Activated CD4-positive, alpha-beta T cell treated with anti-CD3 and anti-CD28 coated beads for 36 hours (primary cell): ENCODE measurements around the gene CCDC174. TPM values are rescaled to one million over a fixed set of nuclear protein-coding genes. Genes with fewer than 3 reads are reported as not detected.
"Not testable (repeated sequence)": the region's sequence is repeated elsewhere in the genome, so short reads cannot be mapped to it uniquely, and the experiment has no call there.

Experiments
- ATAC-seq: fragments of 200-7000 bp; cut with Tn5 transposase; one replicate; pipeline ENCODE4 v1.10.0; 2021; ENCODE audit warnings: mild to moderate bottlenecking, moderate library complexity
- CTCF ChIA-PET: fragments of 350-600 bp; sonication (Branson Sonifier 250); formaldehyde crosslinking; loops from one replicate; lab custom pipeline; 2021; ENCODE audit warnings: antibody characterized with exemption; lab: Charles Lee
- POLR2A ChIA-PET: fragments of 350-600 bp; sonication (Branson Sonifier 250); formaldehyde crosslinking; loops from one replicate; lab custom pipeline; 2021; ENCODE audit warnings: antibody characterized with exemption, inconsistent platforms; lab: Charles Lee
- DNase-seq: peaks from one replicate; pipeline ENCODE4 v3.0.0-alpha.2; 2020
- H3K27ac Mint-ChIP-seq: one replicate; pipeline ENCODE4 v1.8.0; 2021; ENCODE audit warnings: mixed read lengths
- H3K27me3 Mint-ChIP-seq: one replicate; pipeline ENCODE4 v1.8.0; 2021; ENCODE audit warnings: mixed read lengths
- H3K36me3 Mint-ChIP-seq: one replicate; pipeline ENCODE4 v1.8.0; 2021; ENCODE audit warnings: low read depth, mixed read lengths
- H3K4me1 Mint-ChIP-seq: one replicate; pipeline ENCODE4 v1.8.0; 2021; ENCODE audit warnings: mixed read lengths
- H3K4me3 Mint-ChIP-seq: one replicate; pipeline ENCODE4 v1.8.0; 2021; ENCODE audit warnings: mild to moderate bottlenecking, moderate library complexity, mixed read lengths
- H3K9me3 Mint-ChIP-seq: one replicate; pipeline ENCODE4 v1.8.0; 2021; ENCODE audit warnings: low read depth, mixed read lengths
- intact Hi-C, 2 experiments: fragments of 100-400 bp; cut with DNase I in 1 of 2; cut with micrococcal nuclease in 1 of 2; formaldehyde crosslinking; loops; one replicate each; pipeline versions ENCODE4 v1.14.2 to v1.15.1; 2022 to 2024; cut with DNase I, micrococcal nuclease
- total RNA-seq, 2 experiments: library from RNA; stranded (reverse); gene quantifications; one replicate each; pipeline ENCODE4 v1.2.3, GENCODE V29; 2021

The CCDC174 gene
- total RNA-seq: 10 to 100 TPM; 16.2 to 18.2 TPM

DNA sequence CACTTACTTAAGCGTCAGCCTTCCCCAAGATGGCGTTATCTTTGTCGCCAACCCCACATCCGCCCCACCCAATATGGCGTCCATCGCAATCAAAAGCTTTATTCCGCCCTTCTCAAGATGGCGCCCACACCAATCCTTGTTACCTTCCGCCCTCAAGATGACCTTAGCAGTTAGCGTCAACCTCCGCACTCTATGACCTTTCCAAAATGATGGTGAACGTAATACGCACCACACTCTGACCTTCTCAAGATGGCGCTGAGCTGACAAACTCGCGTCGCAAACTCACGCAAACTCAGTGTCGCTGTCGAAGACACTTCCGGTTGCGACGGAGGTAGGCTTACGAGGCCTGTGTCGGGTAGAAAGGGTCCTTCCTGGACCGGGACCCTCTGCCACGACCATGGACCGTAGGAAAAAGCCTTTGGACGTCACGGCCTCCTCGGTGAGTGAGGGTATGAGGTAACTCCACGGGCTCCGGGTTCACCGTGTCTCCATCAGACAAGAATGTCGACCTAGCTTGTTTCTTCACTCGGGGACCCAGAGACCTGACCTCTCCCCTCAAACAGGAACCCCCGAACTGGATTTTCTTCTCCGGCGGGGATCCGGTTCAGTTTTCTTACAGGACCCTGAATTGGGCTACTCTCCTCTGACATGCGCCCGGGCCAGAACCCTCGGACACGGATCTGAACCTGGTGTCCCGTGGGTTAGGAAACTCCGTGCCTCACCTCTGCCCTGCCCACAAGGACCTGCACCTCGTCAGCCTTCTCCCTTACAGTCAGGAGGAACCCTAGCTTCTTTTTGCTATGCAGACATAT lies at the start of gene CCDC174:
CCDC174 (plus strand) TSS at position 323 of the 812 bp plus-strand sequence; CDS start at position 398, 75 bp downstream.
- Mint-ChIP-seq H3K27ac (peak within 1 kb of the TSS; percentile 96), H3K4me1 (peaks cover 40% of the 10 kb centered on the region), H3K4me3 (peak within 1 kb of the TSS; percentile 93), H3K27me3 (no peaks in the 10 kb centered on the region), H3K9me3 (no peaks in the 10 kb centered on the region), H3K36me3 (peaks cover 22% of the 10 kb centered on the region)
- DNase-seq: peak; percentile 95
- ChIA-PET CTCF (interaction anchor here (0.7 to 1.7 kb wide), 2 partner anchors 110 to 270 kb away, joined by 5 read pairs; no protein-coding TSS in a partner anchor), POLR2A (interaction anchor here (0.5 to 1.2 kb wide), 7 partner anchors 10 to 710 kb away, joined by 3 to 6 read pairs (median 4); partner anchors contain the start of genes LSM3 and XPC)
- intact Hi-C loops: loop anchor here (1.0 to 10.0 kb wide), 11 partner anchors 219 to 1613 kb away; partner anchors contain the start of genes LSM3 (in 2 of the 2), NR2C2 (in 2 of the 2), XPC (in 2 of the 2) and CAPN7 (in 1 of the 2)
- ATAC-seq: peak; percentile 99

DNA sequence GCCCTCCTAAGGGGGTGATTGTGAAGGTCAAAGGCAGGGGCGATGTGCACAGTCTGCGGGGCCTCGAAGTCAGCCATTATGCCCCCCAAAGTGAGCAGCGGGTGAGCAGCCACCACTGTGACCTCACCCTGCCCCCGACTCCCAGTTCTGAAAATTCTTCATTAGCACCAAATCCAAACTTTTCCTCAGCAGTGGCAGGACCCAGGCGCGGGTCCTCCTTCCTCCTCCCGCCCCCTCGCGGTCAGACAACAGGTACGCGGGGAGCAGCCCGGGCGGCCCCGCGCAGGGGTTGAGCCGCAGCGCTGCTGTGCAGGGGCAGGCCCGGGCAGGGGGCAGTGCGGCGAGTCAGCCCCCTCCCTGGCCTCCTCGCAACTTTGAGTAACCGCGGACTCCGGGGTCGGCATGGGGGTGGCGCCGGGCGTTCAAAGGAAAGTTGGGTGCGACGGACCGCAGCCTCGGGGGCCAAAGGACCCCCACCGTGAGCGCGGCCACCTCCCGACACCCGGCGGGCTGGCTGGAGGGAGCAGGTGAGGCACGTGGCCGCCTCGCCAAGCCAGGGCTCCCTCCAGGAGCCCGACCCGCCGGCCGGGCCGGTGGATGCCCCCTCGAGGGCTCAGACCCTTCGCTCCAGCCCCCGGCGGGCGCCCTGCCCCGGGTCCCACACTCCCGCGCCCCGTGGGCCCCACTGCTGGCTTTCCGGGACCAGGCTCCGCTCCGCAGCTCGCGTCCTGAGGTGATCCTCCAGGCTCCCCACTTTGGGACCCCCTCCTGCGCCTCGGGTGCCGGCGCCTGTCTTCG lies 49.4 kb upstream of the CCDC174 start:
- H3K4me1 Mint-ChIP-seq: no peaks in the 10 kb centered on the region
- peaks cover 9% of the 10 kb centered on the region for H3K9me3 Mint-ChIP-seq
- H3K36me3 Mint-ChIP-seq: no peaks in the 10 kb centered on the region
- H3K4me3 Mint-ChIP-seq: no peak overlapping the region
- DNase-seq (no peak), ATAC-seq (no peak)
- CTCF ChIA-PET: no interaction called here
- intact Hi-C loops: no loop called here
- H3K27me3 Mint-ChIP-seq: peaks cover 57% of the 10 kb centered on the region
- POLR2A ChIA-PET: no interaction called here
- H3K27ac Mint-ChIP-seq: no peak overlapping the region

DNA sequence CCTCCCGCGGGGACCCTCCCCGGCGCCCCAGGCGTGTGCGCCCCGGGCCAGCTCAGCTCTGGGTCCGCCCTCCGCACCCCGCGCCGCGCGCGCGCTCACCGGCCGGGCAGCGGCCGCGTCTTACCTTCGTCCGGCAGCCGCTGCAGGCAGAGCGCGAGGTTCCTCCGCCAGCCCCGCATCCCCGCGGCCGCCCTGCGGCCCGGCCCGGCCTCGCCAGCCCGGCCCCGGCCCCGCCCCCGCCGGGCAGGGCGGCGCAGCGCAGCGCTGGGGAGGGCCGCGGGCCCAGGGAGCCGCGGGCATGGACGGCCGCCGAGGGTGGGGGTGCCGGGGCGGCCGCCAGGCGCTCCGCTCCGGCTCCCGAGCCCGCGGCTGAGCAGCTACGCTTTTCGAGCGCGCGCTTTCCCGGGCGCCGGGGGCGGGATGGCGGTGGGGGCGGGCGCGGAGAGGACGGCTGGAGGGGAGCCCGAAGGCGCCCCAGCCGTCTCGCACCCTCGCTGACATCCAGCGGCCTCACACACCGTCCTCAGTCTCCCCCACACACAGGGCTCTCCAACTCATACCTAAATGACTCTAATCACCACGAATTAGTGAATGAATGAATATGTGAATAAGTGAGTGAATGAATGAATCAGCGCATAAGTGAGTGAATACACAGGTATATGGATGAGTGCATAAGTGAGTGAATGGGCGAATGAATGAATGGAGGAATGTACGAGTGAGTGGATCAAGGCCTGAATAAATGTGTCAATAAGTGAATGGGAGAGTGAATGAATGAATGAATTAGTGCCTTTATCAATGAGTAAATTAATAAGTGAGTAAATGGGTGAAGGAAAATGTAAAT lies 48.5 kb upstream of the CCDC174 start:
- Mint-ChIP-seq H3K27ac (no peak overlapping the region), H3K27me3 (peaks cover 61% of the 10 kb centered on the region), H3K36me3 (no peaks in the 10 kb centered on the region), H3K4me3 (no peak overlapping the region), H3K4me1 (no peaks in the 10 kb centered on the region), H3K9me3 (peaks cover 9% of the 10 kb centered on the region)
- ATAC-seq (peak; percentile 39), DNase-seq (no peak)
- ChIA-PET POLR2A (no interaction called here), CTCF (no interaction called here)
- intact Hi-C loops: no loop called here

DNA sequence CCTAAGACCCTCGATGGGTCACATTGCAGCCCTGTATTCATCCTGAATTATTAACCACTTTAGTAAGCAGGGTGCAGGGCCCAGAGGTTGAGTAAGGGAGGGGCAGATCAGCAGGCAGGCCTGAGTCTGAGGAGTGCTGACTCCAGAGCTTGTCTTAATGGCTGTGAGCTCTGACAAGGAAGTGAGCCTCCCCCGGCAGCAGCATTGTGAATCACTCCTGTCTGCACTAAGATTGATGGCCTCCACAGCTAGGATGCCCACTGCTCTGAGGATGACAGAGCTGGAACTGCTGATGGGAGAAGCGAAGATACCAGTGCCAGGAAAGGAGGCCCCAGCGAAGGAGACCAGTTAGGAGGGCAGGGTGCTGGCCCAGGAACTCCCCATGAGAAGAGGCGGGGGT lies 46.5 kb upstream of the CCDC174 start:
- ChIA-PET POLR2A (no interaction called here), CTCF (no interaction called here)
- Mint-ChIP-seq H3K27me3 (peaks cover 50% of the 10 kb centered on the region), H3K27ac (no peak overlapping the region), H3K4me3 (no peak overlapping the region), H3K36me3 (no peaks in the 10 kb centered on the region), H3K4me1 (no peaks in the 10 kb centered on the region), H3K9me3 (peaks cover 2% of the 10 kb centered on the region)
- ATAC-seq: no peak
- intact Hi-C loops: no loop called here
- DNase-seq: no peak

DNA sequence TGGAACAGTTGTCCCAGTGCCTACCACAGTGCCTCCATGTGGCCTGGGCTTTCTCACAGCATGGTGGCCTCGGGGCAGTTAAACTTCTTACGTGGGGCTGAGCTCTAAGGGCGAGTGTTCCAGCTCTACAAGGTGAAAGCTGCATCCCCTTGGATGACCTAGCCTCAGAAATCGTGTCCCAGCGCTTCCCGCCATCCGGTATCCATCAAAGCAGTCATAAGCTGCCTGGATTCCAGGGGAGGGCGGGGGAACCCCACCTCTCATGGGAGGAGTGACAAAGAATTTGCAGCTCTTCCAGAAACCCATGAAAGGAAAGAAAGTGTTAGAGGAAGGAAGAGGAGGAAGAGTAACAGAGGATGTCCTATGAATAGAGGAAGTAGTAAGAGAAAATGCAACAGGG lies 45.8 kb upstream of the CCDC174 start:
- Mint-ChIP-seq H3K4me1 (no peaks in the 10 kb centered on the region), H3K27ac (no peak overlapping the region), H3K9me3 (peaks cover 2% of the 10 kb centered on the region), H3K4me3 (no peak overlapping the region), H3K36me3 (no peaks in the 10 kb centered on the region), H3K27me3 (peaks cover 49% of the 10 kb centered on the region)
- DNase-seq (no peak), ATAC-seq (no peak)
- ChIA-PET POLR2A (no interaction called here), CTCF (interaction anchor here (0.6 to 0.8 kb wide), 2 partner anchors 318 to 748 kb away, joined by 3 read pairs; no protein-coding TSS in a partner anchor)
- intact Hi-C loops: no loop called here

DNA sequence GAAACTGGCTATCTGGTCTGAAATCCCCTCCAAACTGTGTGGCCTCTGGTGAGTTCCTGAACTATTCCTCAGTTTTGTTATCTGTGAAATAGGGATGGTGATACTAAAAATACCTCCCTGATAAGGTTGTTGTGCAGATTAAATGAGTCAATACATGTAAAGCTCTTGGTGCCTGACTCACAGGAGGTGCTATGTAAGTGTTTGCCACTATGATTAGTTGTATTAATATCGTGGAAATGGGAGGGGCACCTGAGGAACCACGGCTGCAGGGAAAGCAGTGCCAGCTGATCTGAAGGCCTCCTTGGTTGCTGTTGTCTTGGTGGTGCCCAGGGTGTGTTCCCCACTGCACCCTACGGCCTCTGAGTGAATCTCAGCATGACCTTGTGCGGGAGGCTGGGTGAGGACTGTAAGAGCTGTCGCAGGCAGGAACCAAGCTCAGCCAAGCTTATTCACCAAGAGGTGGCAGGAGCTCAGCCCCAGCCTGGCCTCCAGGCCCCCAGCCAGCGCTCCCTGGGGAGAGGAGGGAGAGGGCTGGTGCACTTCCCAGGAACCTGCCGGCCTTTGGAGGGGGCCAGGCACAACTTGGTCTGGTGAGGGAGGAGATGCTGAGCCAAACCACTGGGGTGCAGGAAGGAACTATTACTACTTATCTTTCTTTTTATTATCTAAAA lies 44.8 kb upstream of the CCDC174 start:
- Mint-ChIP-seq H3K27me3 (peaks cover 39% of the 10 kb centered on the region), H3K27ac (no peak overlapping the region), H3K36me3 (no peaks in the 10 kb centered on the region), H3K4me3 (no peak overlapping the region), H3K9me3 (peaks cover 2% of the 10 kb centered on the region), H3K4me1 (no peaks in the 10 kb centered on the region)
- intact Hi-C loops: no loop called here
- ATAC-seq (no peak), DNase-seq (no peak)
- ChIA-PET POLR2A (no interaction called here), CTCF (interaction anchor here (1.0 to 1.3 kb wide), 2 partner anchors 18 to 21 kb away, joined by 3 to 4 read pairs; no protein-coding TSS in a partner anchor)

DNA sequence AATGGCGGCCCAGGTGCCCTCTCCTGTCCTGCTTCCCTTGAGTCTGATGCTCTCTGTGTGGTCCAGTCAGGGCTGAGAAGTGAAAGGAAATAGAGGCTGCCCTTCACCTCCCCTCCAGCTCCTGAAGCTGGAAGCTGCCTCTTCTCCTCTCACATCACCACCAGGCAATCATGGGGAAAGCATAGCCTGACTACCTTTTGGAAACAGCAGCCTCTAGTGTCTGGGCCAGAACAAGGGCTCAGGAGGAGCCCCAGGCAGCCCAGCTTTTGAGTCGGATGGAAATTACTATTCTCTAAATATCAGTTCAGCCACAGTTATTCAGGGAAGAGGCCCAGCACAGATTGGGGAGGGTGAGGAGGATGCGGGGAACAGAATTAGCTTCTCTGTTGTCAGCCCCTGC lies 43.3 kb upstream of the CCDC174 start:
- Mint-ChIP-seq H3K4me1 (no peaks in the 10 kb centered on the region), H3K27ac (no peak overlapping the region), H3K27me3 (peaks cover 39% of the 10 kb centered on the region), H3K36me3 (no peaks in the 10 kb centered on the region), H3K9me3 (peaks cover under 1% of the 10 kb centered on the region), H3K4me3 (no peak overlapping the region)
- ChIA-PET CTCF (interaction anchor here (0.6 kb wide), 1 partner anchor 107 kb away, joined by 3 read pairs; no protein-coding TSS in a partner anchor), POLR2A (no interaction called here)
- DNase-seq: no peak
- no peak for ATAC-seq
- intact Hi-C loops: no loop called here

DNA sequence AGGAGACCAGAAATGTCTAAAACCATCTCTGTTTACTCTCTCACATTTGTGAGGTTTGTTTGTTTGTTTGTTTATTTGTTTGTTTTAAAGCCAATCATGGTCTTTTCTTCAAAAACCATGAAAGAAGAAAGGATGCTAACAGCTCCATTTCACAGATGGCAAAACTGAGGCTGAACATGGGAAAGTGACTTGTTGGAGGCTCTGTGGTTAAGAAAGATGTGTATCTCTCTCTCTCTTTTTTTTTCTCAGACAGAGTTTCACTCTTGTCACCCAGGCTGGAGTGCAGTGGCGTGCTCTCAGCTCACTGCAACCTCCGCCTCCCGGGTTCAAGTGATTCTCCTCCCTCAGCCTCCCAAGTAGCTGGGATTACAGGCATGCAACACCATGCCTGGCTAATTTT lies 42.5 kb upstream of the CCDC174 start:
- H3K4me1 Mint-ChIP-seq, ATAC-seq, intact Hi-C loops, DNase-seq, POLR2A ChIA-PET, H3K27ac Mint-ChIP-seq, H3K9me3 Mint-ChIP-seq, CTCF ChIA-PET, H3K4me3 Mint-ChIP-seq, H3K36me3 Mint-ChIP-seq: not testable (repeated sequence)
- peaks cover 36% of the 10 kb centered on the region for H3K27me3 Mint-ChIP-seq

DNA sequence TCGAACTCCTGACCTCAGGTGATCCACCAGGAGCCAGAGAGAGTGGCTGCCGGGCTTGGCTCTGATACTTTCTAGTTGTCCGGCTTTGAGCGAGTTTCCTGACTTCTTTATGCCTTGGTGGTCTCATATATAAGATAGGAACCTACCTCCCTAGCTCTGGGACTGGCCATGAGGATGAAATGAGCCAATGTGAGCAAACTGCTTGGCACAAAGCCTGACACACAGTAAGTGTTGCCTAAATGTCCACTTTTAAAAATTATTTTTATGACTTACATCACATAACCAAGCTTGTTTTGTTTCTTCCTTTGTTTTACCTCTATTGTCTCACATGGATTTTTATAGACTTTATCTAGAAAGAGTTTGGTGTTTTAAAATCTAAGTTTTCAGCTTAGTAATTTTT lies 42.1 kb upstream of the CCDC174 start:
- intact Hi-C loops: no loop called here
- ChIA-PET CTCF (no interaction called here), POLR2A (no interaction called here)

DNA sequence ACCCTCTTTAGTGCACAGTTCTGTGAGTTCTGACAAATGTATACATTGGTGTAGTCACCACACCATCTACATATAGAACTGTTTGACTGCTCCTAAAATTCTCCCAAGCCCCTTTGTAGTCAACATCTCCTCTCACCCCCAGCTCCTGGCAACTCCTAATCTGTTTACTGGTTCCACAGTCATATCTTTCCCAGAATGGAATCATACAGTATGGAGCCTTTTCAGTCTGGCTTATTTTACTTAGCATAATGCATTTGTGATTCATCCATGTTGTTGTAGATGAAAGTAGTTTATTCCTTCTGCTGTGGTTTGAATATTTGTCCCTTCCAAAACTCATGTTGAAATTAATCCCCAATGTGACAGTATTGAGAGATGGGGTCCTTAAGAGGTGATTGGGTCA lies 41.6 kb upstream of the CCDC174 start:
- CTCF ChIA-PET: no interaction called here
- no peak for ATAC-seq

More for the DNA sequence above, 42.1 kb upstream of the CCDC174 start:
- H3K9me3 Mint-ChIP-seq: no peaks in the 10 kb centered on the region
- no peak for ATAC-seq
- DNase-seq: no peak
- H3K4me1 Mint-ChIP-seq: no peaks in the 10 kb centered on the region
- no peak overlapping the region for H3K27ac Mint-ChIP-seq
- H3K4me3 Mint-ChIP-seq: no peak overlapping the region
- H3K36me3 Mint-ChIP-seq: no peaks in the 10 kb centered on the region
- H3K27me3 Mint-ChIP-seq: peaks cover 37% of the 10 kb centered on the region

More for the DNA sequence above, 41.6 kb upstream of the CCDC174 start:
- Mint-ChIP-seq H3K4me1 (no peaks in the 10 kb centered on the region), H3K27me3 (peaks cover 32% of the 10 kb centered on the region), H3K36me3 (no peaks in the 10 kb centered on the region), H3K4me3 (no peak overlapping the region), H3K9me3 (no peaks in the 10 kb centered on the region), H3K27ac (no peak overlapping the region)
- POLR2A ChIA-PET: no interaction called here
- no peak for DNase-seq
- intact Hi-C loops: no loop called here
